Colonic mucosa (tissue), 4 donors: ENCODE data around the gene ADAM10. TPM values are rescaled to one million over a fixed set of nuclear protein-coding genes. Genes with fewer than 3 reads are reported as not detected.

Source experiments
- DNase-seq: peaks from one replicate; pipeline ENCODE4 v3.0.0-alpha.2; 2020
- H3K27ac ChIP-seq: fragments of 200-600 bp; one replicate; pipeline ENCODE4 v1.8.0; 2021
- H3K27me3 ChIP-seq: fragments of 200-600 bp; one replicate; pipeline ENCODE4 v1.8.0; 2021
- H3K36me3 ChIP-seq: fragments of 200-600 bp; one replicate; pipeline ENCODE4 v1.8.0; 2021
- H3K4me1 ChIP-seq: fragments of 200-600 bp; one replicate; pipeline ENCODE4 v1.8.0; 2021; ENCODE audit warnings: mild to moderate bottlenecking
- H3K4me3 ChIP-seq: fragments of 200-600 bp; one replicate; pipeline ENCODE4 v1.8.0; 2021
- H3K9ac ChIP-seq, 2 donors: one replicate each; pipeline ENCODE4 v1.7.0; 2013; ENCODE audit warnings: control low read depth in 2 of 2, low read depth in 2 of 2, low read length in 2 of 2
- H3K9me3 ChIP-seq: fragments of 200-600 bp; one replicate; pipeline ENCODE4 v1.8.0; 2021
- intact Hi-C: fragments of 100-400 bp; cut with DNase I; formaldehyde crosslinking; loops from one replicate; pipeline ENCODE4 v1.14.1; 2022
- total RNA-seq, 2 donors: library from RNA; stranded (reverse); fragmentation: NEBNext Ultra II Directional in 1 of 2; extraction: Animal tissue kit (Norgen Biotek cat#: 25700) in 1 of 2; gene quantifications; one replicate each; pipeline ENCODE4 v1.2.1, GENCODE V29; 2021
- TF ChIP-seq, protein P1 (sequence below): fragments of 200-600 bp; IDR thresholded peaks from one replicate; pipeline ENCODE4 v1.8.0; 2022; ENCODE audit warnings: antibody characterized with exemption, mild to moderate bottlenecking
- donor health status: healthy.
- donor health status: DM: no; HTN: no; CAD: no.
- donor health status: DM: no; HTN: no; CAD: no.

The ADAM10 gene
- total RNA-seq, 2 donors from 2014 or later, result 115 to 176 TPM

DNA sequence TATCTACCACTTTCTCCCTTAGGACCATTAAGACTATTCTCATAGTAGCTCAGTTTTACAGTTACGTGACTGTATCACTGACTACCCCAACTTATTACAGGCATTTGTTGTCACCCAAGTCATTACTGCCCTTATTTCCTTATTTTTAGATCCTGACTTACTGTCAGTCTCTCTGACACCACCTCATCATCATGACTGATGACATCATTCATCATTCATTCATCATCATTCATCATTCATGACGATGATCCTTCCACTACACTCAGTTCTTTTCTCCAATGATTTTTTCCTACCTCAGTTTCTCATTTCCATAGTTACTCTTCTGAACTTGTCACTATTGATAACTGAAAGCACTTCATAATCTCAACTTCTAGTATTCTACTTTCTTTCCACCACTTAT, 83.8 kb downstream of the ADAM10 start:
- intact Hi-C loops, result no loop called here
- no peak overlapping the region for H3K27ac ChIP-seq
- H3K9ac ChIP-seq, result no peak overlapping the region
- H3K9me3 ChIP-seq, result no peaks in the 10 kb centered on the region
- H3K36me3 ChIP-seq, result no peaks in the 10 kb centered on the region
- no peaks in the 10 kb centered on the region for H3K4me1 ChIP-seq
- H3K27me3 ChIP-seq, result no peaks in the 10 kb centered on the region
- H3K4me3 ChIP-seq, result no peak overlapping the region
- TF ChIP-seq, protein P1, sequence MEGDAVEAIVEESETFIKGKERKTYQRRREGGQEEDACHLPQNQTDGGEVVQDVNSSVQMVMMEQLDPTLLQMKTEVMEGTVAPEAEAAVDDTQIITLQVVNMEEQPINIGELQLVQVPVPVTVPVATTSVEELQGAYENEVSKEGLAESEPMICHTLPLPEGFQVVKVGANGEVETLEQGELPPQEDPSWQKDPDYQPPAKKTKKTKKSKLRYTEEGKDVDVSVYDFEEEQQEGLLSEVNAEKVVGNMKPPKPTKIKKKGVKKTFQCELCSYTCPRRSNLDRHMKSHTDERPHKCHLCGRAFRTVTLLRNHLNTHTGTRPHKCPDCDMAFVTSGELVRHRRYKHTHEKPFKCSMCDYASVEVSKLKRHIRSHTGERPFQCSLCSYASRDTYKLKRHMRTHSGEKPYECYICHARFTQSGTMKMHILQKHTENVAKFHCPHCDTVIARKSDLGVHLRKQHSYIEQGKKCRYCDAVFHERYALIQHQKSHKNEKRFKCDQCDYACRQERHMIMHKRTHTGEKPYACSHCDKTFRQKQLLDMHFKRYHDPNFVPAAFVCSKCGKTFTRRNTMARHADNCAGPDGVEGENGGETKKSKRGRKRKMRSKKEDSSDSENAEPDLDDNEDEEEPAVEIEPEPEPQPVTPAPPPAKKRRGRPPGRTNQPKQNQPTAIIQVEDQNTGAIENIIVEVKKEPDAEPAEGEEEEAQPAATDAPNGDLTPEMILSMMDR, result no peak
- no peak for DNase-seq

DNA sequence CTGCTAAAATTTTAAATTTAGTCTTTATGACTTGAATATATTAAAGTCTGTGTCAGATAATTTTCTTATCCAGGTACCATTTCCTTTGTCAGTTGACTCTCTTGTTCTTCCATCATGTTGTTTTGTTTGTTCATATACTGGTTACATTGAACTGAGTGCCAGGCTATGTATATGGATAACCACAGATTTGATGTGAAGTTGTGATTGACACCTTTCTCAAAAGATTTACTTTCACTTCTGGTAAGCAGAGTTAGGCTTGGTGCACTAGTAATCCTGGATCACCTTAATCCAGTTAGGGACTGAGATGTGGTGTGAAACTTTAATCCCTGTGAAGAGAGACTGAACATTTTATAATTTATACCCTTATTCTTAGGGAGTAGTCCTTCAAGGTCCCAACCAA, 99.4 kb downstream of the ADAM10 start:
- no peaks in the 10 kb centered on the region for H3K27me3 ChIP-seq
- no peak overlapping the region for H3K27ac ChIP-seq
- no peaks in the 10 kb centered on the region for H3K36me3 ChIP-seq
- intact Hi-C loops, result no loop called here
- H3K4me1 ChIP-seq, result no peaks in the 10 kb centered on the region
- no peak overlapping the region for H3K4me3 ChIP-seq
- TF ChIP-seq, protein P1, result no peak
- no peak overlapping the region for H3K9ac ChIP-seq
- DNase-seq, result no peak
- H3K9me3 ChIP-seq, result no peaks in the 10 kb centered on the region

DNA sequence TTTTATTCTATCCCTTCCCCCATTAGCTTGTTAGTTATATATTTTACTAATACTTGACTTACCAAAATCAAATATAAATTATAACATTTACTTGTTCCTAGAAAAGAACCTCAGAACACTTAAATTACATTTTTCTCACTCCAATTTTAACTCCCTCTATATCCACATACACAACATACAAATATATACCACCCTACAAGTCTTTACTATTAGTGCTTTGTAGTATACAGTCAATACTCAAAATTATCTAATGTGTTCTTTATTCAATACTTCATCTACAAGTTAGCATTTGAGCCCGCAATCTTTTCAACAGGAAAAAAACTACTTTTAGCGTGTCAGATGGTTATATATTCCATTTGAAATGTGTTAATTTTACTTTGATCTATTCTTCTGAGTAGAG, 100.3 kb downstream of the ADAM10 start:
- TF ChIP-seq, protein P1, result no peak
- no peaks in the 10 kb centered on the region for H3K27me3 ChIP-seq
- no peaks in the 10 kb centered on the region for H3K9me3 ChIP-seq
- no peak overlapping the region for H3K4me3 ChIP-seq
- H3K27ac ChIP-seq, result no peak overlapping the region
- no peaks in the 10 kb centered on the region for H3K36me3 ChIP-seq
- H3K4me1 ChIP-seq, result no peaks in the 10 kb centered on the region
- H3K9ac ChIP-seq, result no peak overlapping the region
- no peak for DNase-seq
- intact Hi-C loops, result no loop called here

DNA sequence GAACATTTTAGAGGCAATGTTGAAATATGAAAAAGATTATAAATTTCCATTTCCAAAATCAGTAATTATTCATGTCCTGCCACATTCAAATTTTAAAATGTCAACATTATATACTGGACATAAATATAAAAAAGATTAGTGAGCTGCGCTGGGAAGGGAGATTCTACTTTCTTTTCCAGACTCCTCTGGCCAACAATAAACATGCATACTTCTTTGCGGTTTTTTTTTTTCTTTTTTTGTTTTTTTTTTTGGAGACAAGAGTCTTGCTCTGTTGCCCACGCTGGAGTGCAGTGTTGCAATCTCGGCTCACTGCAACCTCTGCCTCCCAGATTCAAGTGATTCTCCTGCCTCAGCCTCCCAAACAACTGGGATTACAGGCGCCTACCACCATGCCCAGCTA, 105.5 kb downstream of the ADAM10 start:
- H3K36me3 ChIP-seq, result no peaks in the 10 kb centered on the region
- no peaks in the 10 kb centered on the region for H3K9me3 ChIP-seq
- intact Hi-C loops, result no loop called here
- H3K27me3 ChIP-seq, result no peaks in the 10 kb centered on the region
- H3K27ac ChIP-seq, result no peak overlapping the region
- no peak overlapping the region for H3K9ac ChIP-seq
- TF ChIP-seq, protein P1, result no peak
- H3K4me3 ChIP-seq, result no peak overlapping the region
- H3K4me1 ChIP-seq, result no peaks in the 10 kb centered on the region
- DNase-seq, result no peak

DNA sequence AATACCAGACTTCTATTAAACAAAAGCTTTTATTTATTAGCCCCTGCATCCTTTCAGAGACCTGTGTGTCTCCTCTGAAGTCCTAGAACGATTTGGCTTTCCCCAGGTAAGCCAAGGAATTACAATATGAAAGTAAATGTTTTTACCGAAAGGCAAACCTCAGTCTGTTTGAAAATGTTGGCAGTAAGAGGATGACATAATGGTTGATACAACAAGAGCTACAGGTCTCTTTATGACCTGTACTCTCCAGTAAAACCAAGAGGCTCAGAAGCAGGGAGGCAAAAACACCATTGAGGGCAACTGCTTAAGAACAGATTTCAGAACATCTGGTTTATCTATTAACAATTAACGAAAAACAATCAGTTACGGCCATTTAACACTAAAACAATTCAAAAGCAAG, 107.8 kb downstream of the ADAM10 start:
- no peaks in the 10 kb centered on the region for H3K36me3 ChIP-seq
- no peak overlapping the region for H3K27ac ChIP-seq
- H3K4me3 ChIP-seq, result no peak overlapping the region
- TF ChIP-seq, protein P1, result no peak
- H3K9ac ChIP-seq, result no peak overlapping the region
- H3K4me1 ChIP-seq, result no peaks in the 10 kb centered on the region
- DNase-seq, result no peak
- no peaks in the 10 kb centered on the region for H3K27me3 ChIP-seq
- no peaks in the 10 kb centered on the region for H3K9me3 ChIP-seq
- intact Hi-C loops, result no loop called here

DNA sequence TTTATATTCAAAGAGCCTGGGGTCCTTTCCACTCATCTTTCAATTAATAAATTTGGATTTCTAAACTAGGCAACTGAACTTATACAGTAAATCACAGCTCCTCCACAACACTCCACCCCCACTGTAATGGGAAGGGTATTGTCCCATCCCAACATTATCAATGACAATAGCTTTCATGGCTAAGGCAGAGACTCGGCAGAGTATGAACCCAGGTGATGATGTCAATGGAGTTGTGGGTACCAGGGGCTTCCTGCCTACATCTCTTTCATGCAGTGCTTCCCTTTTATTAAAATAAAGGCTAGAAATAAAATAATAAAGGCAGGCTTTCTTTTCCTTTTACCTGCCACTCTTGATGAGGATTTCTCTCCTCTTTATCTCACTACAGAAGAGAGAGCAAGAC, 109.5 kb downstream of the ADAM10 start:
- H3K4me3 ChIP-seq, result no peak overlapping the region
- intact Hi-C loops, result no loop called here
- TF ChIP-seq, protein P1, result no peak
- no peaks in the 10 kb centered on the region for H3K27me3 ChIP-seq
- no peaks in the 10 kb centered on the region for H3K4me1 ChIP-seq
- no peaks in the 10 kb centered on the region for H3K36me3 ChIP-seq
- no peak overlapping the region for H3K27ac ChIP-seq
- H3K9ac ChIP-seq, result no peak overlapping the region
- no peak for DNase-seq
- H3K9me3 ChIP-seq, result no peaks in the 10 kb centered on the region
